C4-2B (cell line): ENCODE measurements around the gene ABHD16B.

Source experiments
- H3K27ac ChIP-seq: fragments of 450-650 bp; 2 replicates; pipeline ENCODE4 v1.5.1; 2017
- ZFX ChIP-seq: fragments of 450-650 bp; IDR thresholded peaks from 2 replicates; pipeline ENCODE4 v1.6.1; 2017
- TF ChIP-seq, protein P1 (sequence below): fragments of 450-650 bp; conservative IDR thresholded peaks from 2 replicates; pipeline ENCODE4 v1.5.1; 2017; ENCODE audit warnings: mild to moderate bottlenecking

ABHD16B gene

DNA sequence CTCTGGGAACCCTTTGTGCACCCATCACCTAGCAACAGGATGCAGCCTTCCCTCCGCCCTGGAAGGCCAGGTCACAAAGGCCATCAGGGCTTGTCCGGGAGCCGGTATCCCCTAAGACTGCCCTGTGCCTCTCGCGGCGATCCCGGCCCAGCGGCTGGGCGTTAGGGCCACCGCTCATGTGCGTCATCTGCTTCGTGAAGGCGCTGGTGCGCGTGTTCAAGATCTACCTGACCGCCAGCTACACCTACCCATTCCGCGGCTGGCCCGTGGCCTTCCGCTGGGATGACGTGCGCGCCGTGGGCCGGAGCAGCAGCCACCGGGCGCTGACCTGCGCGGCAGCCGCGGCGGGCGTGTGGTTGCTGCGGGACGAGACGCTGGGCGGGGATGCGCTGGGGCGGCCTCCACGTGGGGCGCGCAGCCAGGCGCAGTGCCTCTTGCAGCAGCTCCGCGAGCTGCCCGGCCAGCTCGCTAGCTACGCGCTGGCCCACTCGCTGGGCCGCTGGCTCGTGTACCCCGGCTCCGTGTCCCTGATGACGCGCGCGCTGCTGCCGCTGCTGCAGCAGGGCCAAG is at the start of gene ABHD16B:
TSS of gene ABHD16B (plus strand) at position 134 of the 570 bp plus-strand sequence. CDS start at position 177, 43 bp downstream.
- H3K27ac ChIP-seq, result peak within 1 kb of the TSS; percentile 97; the same call in 1 of the 2 replicates

DNA sequence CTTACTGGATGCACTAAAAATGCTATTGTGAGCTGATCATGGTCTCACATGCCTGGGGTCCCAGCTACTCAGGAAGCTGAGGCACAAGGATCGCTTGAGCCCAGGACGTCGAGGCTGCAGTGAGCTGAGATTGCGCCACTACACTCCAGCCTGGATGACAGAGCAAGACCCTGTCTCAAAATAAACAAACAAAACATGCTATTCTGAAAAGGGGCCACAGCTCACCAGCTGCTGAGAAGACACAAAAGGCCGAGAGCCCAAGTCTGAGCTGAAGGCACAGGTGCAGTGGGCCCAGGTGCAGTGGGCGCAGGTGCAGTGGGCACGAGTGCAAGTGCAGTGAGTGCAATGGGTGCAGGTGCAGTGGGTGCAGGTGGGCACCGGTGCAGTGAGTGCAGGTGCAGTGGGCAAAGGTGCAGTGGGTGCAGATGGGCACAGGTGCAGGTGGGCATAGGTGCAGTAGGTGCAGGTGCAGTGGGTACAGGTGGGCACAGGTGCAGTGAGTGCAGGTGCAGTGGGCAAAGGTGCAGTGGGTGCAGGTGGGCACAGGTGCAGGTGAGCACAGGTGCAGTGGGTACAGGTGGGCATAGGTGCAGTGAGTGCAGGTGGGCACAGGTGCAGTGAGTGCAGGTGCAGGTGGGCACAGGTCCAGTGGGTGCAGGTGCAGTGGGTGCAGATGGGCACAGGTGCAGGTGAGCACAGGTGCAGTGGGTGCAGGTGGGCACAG is 46.2 kb upstream of the ABHD16B start:
- TF ChIP-seq, protein P1, sequence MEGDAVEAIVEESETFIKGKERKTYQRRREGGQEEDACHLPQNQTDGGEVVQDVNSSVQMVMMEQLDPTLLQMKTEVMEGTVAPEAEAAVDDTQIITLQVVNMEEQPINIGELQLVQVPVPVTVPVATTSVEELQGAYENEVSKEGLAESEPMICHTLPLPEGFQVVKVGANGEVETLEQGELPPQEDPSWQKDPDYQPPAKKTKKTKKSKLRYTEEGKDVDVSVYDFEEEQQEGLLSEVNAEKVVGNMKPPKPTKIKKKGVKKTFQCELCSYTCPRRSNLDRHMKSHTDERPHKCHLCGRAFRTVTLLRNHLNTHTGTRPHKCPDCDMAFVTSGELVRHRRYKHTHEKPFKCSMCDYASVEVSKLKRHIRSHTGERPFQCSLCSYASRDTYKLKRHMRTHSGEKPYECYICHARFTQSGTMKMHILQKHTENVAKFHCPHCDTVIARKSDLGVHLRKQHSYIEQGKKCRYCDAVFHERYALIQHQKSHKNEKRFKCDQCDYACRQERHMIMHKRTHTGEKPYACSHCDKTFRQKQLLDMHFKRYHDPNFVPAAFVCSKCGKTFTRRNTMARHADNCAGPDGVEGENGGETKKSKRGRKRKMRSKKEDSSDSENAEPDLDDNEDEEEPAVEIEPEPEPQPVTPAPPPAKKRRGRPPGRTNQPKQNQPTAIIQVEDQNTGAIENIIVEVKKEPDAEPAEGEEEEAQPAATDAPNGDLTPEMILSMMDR, result no peak
- no peak for TF ChIP-seq ZFX
- H3K27ac ChIP-seq, result no peak overlapping the region

More for the DNA sequence above, at the start of gene ABHD16B:
- TF ChIP-seq, protein P1, result no peak
- no peak for TF ChIP-seq ZFX

DNA sequence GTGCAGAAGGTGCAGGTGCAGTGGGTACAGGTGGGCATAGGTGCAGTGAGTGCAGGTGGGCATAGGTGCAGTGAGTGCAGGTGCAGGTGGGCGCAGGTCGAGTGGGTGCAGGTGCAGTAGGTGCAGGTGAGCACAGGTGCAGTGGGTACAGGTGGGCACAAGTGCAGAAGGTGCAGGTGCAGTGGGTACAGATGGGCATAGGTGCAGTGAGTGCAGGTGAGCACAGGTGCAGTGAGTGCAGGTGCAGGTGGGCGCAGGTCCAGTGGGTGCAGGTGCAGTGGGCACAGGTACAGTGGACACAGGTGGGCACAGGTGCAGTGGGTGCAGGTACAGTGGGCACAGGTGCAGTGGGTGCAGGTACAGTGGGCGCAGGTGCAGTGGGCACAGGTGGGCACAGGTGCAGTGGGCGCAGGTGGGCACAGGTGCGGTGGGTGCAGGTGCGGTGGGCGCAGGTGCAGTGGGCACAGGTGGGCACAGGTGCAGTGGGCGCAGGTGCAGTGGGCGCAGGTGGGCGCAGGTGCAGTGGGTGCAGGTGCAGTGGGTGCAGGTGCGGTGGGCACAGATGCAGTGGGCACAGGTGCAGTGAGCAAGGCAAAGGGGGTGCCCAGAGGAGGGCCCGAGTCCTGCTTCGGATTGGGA is 45.6 kb upstream of the ABHD16B start:
- TF ChIP-seq, protein P1, result no peak
- TF ChIP-seq ZFX, result no peak
- H3K27ac ChIP-seq, result no peak overlapping the region

DNA sequence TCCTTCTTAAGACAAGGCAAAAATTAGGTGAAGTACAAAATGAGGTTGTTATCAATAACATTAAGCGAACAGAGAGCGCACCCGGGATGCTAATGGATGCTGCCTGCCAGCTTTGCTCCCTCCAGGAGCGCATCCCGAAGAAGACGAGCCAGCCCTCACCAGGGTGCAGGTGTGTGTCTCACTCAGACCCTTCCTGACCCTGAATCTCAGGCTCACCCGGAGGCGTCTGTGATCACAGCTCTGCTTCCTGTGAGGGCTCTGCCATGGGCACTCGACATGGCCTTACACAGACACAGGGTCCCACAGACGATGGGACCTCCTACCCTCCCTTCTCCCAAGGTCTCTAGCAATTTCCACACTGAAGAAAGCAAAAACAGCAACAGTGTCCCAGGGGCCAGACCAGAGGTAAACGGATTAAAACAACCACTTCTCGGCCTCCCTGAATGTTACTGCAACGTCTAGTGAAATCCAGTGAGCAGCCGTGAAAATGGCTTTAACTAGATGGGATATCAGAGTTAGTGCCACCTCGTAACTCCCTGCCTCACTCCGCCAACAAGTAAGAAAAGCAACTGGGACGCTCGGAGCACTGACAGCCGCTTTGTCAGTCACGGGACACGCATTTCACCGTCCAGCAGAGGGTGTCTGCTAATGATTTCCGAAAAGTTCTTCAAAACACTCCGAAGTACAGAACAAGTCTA is 41.9 kb upstream of the ABHD16B start:
- TF ChIP-seq ZFX, result no peak
- TF ChIP-seq, protein P1, result no peak; the same call in 1 of the 2 replicates
- no peak overlapping the region for H3K27ac ChIP-seq

DNA sequence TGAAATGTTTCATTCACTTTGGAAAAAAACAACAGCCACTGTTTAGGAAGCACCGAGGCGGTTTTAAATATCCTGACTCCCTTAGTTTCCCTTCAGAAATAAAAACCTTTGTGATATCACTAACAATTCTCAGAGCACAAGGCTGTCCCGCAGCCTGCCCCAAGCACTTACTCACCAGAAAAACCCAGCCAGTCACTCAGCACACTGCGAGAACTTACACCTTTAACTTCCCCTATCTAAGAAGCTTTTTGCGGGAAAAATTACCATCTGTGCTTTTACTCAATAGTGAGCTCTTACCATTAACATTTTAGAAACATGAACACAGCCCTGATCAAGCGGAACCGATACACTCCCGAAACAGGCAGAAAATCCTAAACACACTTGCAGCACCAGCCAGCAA is 39.5 kb upstream of the ABHD16B start:
- TF ChIP-seq, protein P1, result no peak
- H3K27ac ChIP-seq, result no peak overlapping the region

DNA sequence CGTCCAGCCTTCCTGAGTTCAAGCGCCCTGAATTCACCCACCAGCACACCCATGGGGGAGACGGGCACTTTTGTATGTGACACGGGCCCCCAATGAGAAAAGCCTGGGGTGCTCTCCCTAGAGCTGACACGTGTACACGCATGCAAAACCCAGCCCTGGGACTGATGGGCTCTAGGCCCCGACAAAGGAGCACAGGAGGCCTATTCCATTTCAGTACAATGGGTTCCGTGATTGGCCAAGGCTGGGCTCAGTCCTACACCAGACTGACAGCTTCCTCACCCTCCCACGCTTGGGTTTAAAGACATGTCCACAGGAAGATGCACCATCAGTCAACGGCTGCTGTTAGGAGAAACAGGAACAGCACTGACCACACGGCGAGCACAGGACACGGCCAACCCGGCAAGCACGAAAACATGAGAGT is 39.0 kb upstream of the ABHD16B start:
- TF ChIP-seq, protein P1, result no peak
- no peak for TF ChIP-seq ZFX
- no peak overlapping the region for H3K27ac ChIP-seq
